GM18951 (cell line): ENCODE measurements around the gene LRRC32.
"Not testable (repeated sequence)": the region's sequence is repeated elsewhere in the genome, so short reads cannot be mapped to it uniquely, and the experiment has no call there.

Experiments used
- POLR2A ChIP-seq: IDR thresholded peaks from 4 replicates; pipeline ENCODE4 v1.6.1; 2011; ENCODE audit warnings: mild to moderate bottlenecking; ENCODE audit not compliant: insufficient read length, insufficient read depth; ENCODE audit errors: extremely low read depth
- in situ Hi-C: fragments of 300-500 bp; cut with MboI; formaldehyde crosslinking; loops from one replicate; pipeline ENCODE4 v1.12.0; 2022; ENCODE audit warnings: low sequenced_read_pairs, mixed read lengths, inconsistent platforms; ENCODE audit not compliant: unreplicated experiment

The LRRC32 gene

DNA sequence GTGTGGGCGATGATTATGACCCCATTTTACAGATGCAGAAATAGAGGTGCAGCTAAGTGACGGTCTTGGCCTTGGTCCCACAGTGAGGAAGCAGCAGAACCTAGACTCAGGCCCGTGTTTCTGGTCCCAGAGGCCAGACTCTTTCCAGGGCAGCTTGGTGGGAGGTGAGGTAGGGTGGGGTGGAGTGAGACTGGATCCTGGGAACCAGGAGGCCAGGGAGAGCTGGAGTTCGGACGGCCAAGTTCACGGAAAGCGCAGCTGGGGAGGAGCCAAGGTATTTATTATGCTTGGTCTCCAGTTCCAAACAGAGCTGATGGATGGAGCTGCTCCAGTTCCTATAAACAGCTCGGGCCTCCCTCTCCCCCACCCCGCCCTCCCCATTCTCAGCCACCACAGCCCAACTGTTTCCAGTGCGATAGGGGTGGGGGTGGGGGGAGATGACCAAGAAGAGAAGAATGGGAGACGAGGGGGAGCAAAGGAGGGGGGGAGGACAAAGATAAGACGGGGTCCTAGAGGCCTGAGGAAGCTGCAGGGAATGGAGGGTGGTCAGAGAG is 16.2 kb downstream of the LRRC32 start:
- no peak for TF ChIP-seq POLR2A
- in situ Hi-C loops: no loop called here

- TF ChIP-seq POLR2A: no peak
- in situ Hi-C loops: no loop called here
Measured at GRCh38 chr11:76653674-76654284, 16.8 kb downstream of the LRRC32 start.

DNA sequence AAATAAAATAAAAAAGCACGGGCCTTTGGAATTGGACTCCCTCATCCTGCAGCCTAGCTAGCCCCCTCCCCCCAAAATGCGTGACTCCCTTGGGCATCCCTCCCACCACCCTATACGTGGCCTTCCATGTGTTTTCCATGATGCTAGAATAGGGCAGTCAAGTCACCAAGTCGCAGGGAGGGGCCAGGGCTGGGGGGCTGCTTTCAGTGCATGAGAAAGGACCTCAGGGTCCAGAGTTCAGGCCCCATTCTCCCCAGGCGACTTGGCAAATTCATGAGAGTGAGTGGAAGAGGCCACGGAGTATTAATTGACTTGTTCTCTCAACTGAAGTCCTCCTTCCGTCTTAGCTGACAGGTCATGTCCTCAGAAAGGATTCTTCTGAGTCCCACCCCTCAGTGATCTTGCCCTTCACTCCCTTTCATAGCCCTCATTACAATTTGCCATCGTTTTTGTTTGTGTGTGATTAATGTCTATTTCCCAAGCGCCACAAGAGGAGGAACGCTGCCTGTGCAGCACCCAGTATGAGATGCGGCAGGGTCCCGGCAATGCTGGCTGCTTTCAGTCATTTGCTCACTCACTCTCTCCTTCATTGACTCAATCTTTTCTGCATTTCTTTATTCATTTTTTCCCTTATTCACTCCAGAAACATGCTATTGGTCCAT is 17.4 kb downstream of the LRRC32 start:
- TF ChIP-seq POLR2A: no peak
- in situ Hi-C loops: no loop called here

DNA sequence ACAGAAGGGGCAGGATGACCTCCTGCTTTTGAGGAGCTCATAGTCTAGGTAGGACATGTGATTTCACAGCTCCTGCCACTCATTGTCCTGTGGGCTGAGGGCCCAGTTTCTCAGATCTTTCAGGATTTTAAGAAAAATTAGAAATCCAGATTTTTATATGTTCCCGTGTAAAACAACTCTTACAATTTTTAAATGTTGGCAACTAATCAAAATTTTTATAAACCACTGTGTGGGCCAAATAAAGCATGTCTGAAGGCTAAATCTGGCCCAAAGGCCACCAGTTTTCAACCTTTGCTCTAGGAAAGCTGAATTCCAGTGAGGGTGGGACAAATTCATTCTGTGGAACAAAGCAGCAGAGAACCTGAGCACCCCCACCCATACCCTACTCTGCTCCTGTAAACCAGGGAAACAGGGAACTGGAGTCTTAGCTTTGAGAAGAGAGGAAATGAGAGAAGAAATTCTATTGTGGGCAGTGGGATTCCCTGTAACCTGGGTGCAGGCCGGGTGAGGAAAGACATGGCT is 20.6 kb downstream of the LRRC32 start:
- no peak for TF ChIP-seq POLR2A
- in situ Hi-C loops: no loop called here

DNA sequence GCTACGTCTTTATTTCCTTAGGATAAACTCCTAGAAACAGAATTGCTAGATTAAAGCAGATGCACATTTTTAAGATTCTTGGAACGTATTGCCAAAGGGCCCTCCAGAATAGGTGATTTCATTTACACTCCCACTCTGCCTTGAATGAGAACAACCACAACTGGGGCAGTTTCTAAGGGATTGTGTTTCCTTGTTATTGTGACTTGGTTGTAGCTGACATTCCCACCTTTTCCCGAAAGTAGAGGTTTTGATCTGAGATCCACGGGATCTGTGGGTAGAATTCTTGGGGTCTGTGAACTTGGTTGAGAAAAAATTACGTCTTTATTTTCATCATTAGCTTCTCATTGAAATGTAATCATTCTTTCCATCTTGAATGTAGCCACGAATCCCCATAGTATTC is 21.5 kb downstream of the LRRC32 start:
- in situ Hi-C loops: no loop called here
- no peak for TF ChIP-seq POLR2A

GRCh38 chr11:76648061-76648460 is 22.5 kb downstream of the LRRC32 start:
- in situ Hi-C loops: no loop called here
- TF ChIP-seq POLR2A: no peak

DNA sequence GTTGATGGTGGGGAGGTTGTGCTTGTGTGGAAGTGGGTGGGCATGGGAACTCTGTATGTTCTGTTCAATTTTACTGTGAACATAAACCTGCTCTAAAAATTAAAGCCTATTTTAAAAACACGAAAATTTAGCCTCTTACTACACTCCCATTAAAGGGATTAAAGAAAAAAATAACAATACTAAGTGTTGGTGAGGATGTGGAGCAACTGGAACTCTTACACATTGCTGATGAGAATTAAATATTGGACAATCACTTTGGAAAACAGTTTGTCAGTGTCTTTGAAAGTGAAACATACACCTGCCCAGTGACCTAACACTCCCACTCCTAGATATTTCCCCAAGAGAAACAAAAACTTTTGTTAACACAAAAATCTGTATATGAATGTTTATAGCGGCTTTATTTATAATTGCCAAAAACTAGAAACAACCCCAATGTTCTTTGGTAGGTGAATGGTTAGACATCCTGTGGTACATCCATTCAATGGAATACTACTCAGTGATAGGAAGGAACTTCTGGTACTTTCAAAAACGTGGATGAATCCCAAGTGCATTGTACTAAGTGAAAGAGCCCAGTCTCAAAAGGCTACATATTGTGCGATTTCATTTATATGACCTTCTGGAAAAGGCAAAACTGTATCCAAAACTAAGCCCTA is 23.5 kb downstream of the LRRC32 start:
- in situ Hi-C loops: no loop called here
- no peak for TF ChIP-seq POLR2A

- in situ Hi-C loops: no loop called here
- TF ChIP-seq POLR2A: no peak
Measured at GRCh38 chr11:76644591-76644990, 26.0 kb downstream of the LRRC32 start.

DNA sequence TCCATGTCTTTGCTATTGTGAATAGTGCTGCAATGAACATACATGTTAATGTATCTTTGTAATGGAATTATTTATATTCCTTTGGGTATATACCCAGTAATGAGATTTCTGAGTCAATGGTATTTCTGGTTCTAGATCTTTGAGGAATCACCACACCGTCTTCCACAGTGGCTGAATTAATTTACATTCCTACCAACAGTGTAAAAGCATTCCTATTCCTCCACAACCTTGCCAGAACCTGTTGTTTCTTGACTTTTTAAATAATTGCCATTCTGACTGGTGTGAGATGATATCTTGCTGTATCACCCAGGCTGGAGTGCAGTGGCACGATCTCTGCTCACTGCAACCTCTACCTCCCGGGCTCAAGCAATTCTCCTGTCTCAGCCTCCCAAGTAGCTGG is 26.8 kb downstream of the LRRC32 start:
- in situ Hi-C loops: not testable (repeated sequence)

GRCh38 chr11:76642341-76642740 is 28.2 kb downstream of the LRRC32 start:
- no peak for TF ChIP-seq POLR2A
- in situ Hi-C loops: no loop called here

DNA sequence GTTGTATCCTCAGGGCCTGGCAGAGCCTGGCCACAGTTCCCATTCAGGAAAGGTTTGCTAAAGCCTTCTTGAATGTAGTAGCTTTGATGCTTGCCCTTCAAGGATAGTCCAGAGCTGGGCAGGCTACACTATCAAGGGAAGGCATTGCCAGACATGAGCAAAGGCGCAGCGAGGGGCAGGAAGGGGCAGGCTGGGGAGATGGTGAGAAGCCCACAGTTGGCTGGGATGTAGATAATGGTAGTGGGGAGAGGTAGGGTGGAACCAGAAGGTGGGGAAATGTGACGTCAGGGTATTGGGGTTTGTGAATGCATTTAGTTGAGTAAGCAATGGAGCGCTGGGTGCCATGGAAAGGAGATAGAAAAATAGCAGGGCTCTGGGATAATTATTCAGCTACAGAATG is 28.6 kb downstream of the LRRC32 start:
- in situ Hi-C loops: no loop called here
- TF ChIP-seq POLR2A: no peak

GRCh38 chr11:76640501-76640900 is 30.0 kb downstream of the LRRC32 start:
- TF ChIP-seq POLR2A: no peak
- in situ Hi-C loops: no loop called here

DNA sequence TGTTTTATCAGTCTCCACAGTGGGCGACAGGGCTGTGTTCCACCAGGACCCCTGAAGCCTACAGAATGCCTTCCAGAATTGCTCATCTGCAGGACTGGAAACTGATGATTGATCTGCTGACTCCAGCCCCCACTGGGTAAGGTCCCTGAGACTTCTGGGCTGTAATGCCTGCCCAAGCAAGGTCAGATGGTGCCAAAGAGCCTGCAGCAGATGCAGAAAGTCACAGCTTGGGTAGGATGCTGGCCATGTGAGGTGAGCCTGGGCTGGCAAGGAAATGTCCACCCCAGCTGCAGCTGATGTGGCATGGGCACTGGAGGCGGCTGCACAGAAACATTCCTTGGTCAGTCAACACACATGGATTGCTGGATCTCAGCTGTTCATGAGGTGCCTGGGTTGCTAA is 30.9 kb downstream of the LRRC32 start:
- TF ChIP-seq POLR2A: no peak
- in situ Hi-C loops: no loop called here
